Measurements from ENCODE around the gene TRDN.
"Not testable (repeated sequence)": the region's sequence is repeated elsewhere in the genome, so short reads cannot be mapped to it uniquely, and the experiment has no call there.

The TRDN gene

GRCh38 chr6:123559816-123560215 is 76.9 kb downstream of the TRDN start:
- not testable (repeated sequence) for DNase-seq

GRCh38 chr6:123557474-123557873 is 79.3 kb downstream of the TRDN start:
- not testable (repeated sequence) for DNase-seq

GRCh38 chr6:123551939-123552707 is 84.6 kb downstream of the TRDN start:
- no peak for DNase-seq

GRCh38 chr6:123550052-123550617 is 86.6 kb downstream of the TRDN start:
- DNase-seq = no peak

GRCh38 chr6:123549476-123549875 is 87.3 kb downstream of the TRDN start:
- no peak for DNase-seq

- DNase-seq = no peak
Measured at GRCh38 chr6:123547216-123547978, 89.4 kb downstream of the TRDN start.

GRCh38 chr6:123546537-123546936 is 90.2 kb downstream of the TRDN start:
- DNase-seq = no peak

- DNase-seq = no peak
Measured at GRCh38 chr6:123541462-123541861, 95.3 kb downstream of the TRDN start.

GRCh38 chr6:123533862-123534648 is 102.7 kb downstream of the TRDN start:
- no peak for DNase-seq

- DNase-seq = no peak
Measured at GRCh38 chr6:123529843-123530242, 106.9 kb downstream of the TRDN start.

GRCh38 chr6:123529058-123529457 is 107.7 kb downstream of the TRDN start:
- no peak for DNase-seq

- no peak for DNase-seq
Measured at GRCh38 chr6:123527406-123527805, 109.3 kb downstream of the TRDN start.

GRCh38 chr6:123526128-123526527 is 110.6 kb downstream of the TRDN start:
- no peak for DNase-seq

GRCh38 chr6:123524781-123525180 is 112.0 kb downstream of the TRDN start:
- no peak for DNase-seq

- DNase-seq = no peak
Measured at GRCh38 chr6:123520217-123520616, 116.5 kb downstream of the TRDN start.

GRCh38 chr6:123519189-123519505 is 117.6 kb downstream of the TRDN start:
- no peak for DNase-seq

- no peak for DNase-seq
Measured at GRCh38 chr6:123518441-123519188, 118.1 kb downstream of the TRDN start.

- no peak for DNase-seq
Measured at GRCh38 chr6:123515715-123516114, 121.0 kb downstream of the TRDN start.

- DNase-seq = no peak
Measured at GRCh38 chr6:123509112-123509511, 127.6 kb downstream of the TRDN start.

GRCh38 chr6:123508290-123508689 is 128.5 kb downstream of the TRDN start:
- no peak for DNase-seq

GRCh38 chr6:123507582-123507981 is 129.2 kb downstream of the TRDN start:
- DNase-seq = no peak

GRCh38 chr6:123503619-123504018 is 133.1 kb downstream of the TRDN start:
- no peak for DNase-seq

- no peak for DNase-seq
Measured at GRCh38 chr6:123497025-123497424, 139.7 kb downstream of the TRDN start.
